HEK293 (cell line): ENCODE data around the gene LDLRAD4.

Experiments
- CTCF ChIA-PET: fragments of 350-600 bp; formaldehyde crosslinking; extraction: SDS; loops from one replicate; lab custom pipeline; 2021; ENCODE audit warnings: antibody characterized with exemption; lab: Yijun Ruan, JAX
- POLR2A ChIA-PET: fragments of 300-600 bp; formaldehyde crosslinking; extraction: SDS; loops from one replicate; lab custom pipeline; 2020; ENCODE audit warnings: antibody characterized with exemption, inconsistent platforms; lab: Yijun Ruan, JAX
- H3K27ac ChIP-seq: fragments of 200-500 bp; sonication (Bioruptor generic); 2 replicates; pipeline ENCODE4 v1.5.1; 2014; ENCODE audit warnings: low read depth, low read length, control low read depth, inconsistent platforms; ENCODE audit errors: extremely low read depth
- H3K36me3 ChIP-seq, 2 experiments: fragments of 200-500 bp in 1 of 2; sonication (Bioruptor generic) in 1 of 2; 1 replicate in 1 of 2; 2 replicates in 1 of 2; pipeline ENCODE4 v1.5.1; 2014 to 2017; ENCODE audit warnings: inconsistent platforms in 2 of 2, low read length in 2 of 2; ENCODE audit not compliant: control insufficient read depth in 2 of 2, insufficient read depth in 1 of 2
- H3K4me1 ChIP-seq: fragments of 200-500 bp; sonication (Bioruptor generic); 2 replicates; pipeline ENCODE4 v1.5.1; 2014; ENCODE audit warnings: mild to moderate bottlenecking, low read length, inconsistent platforms; ENCODE audit not compliant: control insufficient read depth, insufficient read depth
- H3K4me3 ChIP-seq: 2 replicates; pipeline ENCODE4 v1.5.1; 2011; ENCODE audit warnings: low read depth, mild to moderate bottlenecking, control low read depth, low read length, moderate library complexity
- H3K9me3 ChIP-seq: fragments of 200-500 bp; sonication (Bioruptor generic); 2 replicates; pipeline ENCODE4 v1.5.1; 2014; ENCODE audit warnings: low read depth, low read length, inconsistent platforms; ENCODE audit not compliant: control insufficient read depth, insufficient read depth
- EGR2 ChIP-seq: fragments of 450-650 bp; formaldehyde crosslinking; IDR thresholded peaks from 2 replicates; pipeline ENCODE4 v1.5.1; 2016; ENCODE audit warnings: low read depth, missing biosample characterization, missing genetic modification characterization
- KLF1 ChIP-seq: fragments of 450-650 bp; formaldehyde crosslinking; IDR thresholded peaks from 2 replicates; pipeline ENCODE4 v1.5.1; 2016; ENCODE audit warnings: missing biosample characterization, missing genetic modification characterization
- ZBTB8A ChIP-seq: fragments of 450-650 bp; formaldehyde crosslinking; IDR thresholded peaks from 2 replicates; pipeline ENCODE4 v1.5.1; 2016; ENCODE audit warnings: missing biosample characterization, missing genetic modification characterization
- ZEB2 ChIP-seq: fragments of 450-650 bp; formaldehyde crosslinking; IDR thresholded peaks from 2 replicates; pipeline ENCODE4 v1.5.1; 2016; ENCODE audit warnings: missing biosample characterization, missing genetic modification characterization
- ZFHX2 ChIP-seq: fragments of 450-650 bp; formaldehyde crosslinking; conservative IDR thresholded peaks from 2 replicates; pipeline ENCODE4 v1.5.1; 2016; ENCODE audit warnings: missing biosample characterization, missing genetic modification characterization
- ZIC2 ChIP-seq: fragments of 450-650 bp; formaldehyde crosslinking; IDR thresholded peaks from 2 replicates; pipeline ENCODE4 v1.5.1; 2016; ENCODE audit warnings: missing biosample characterization, missing genetic modification characterization
- ZNF19 ChIP-seq: fragments of 450-650 bp; formaldehyde crosslinking; IDR thresholded peaks from 2 replicates; pipeline ENCODE4; 2016; ENCODE audit warnings: missing biosample characterization, missing genetic modification characterization, low read depth
- ZNF23 ChIP-seq: fragments of 450-650 bp; formaldehyde crosslinking; IDR thresholded peaks from 2 replicates; pipeline ENCODE4 v1.5.1; 2016; ENCODE audit warnings: missing biosample characterization, missing genetic modification characterization, borderline replicate concordance
- ZNF26 ChIP-seq: fragments of 450-650 bp; formaldehyde crosslinking; IDR thresholded peaks from 2 replicates; pipeline ENCODE4 v1.5.1; 2016; ENCODE audit warnings: missing biosample characterization, missing genetic modification characterization
- ZNF266 ChIP-seq: fragments of 450-650 bp; formaldehyde crosslinking; IDR thresholded peaks from 2 replicates; pipeline ENCODE4 v1.5.1; 2016; ENCODE audit warnings: missing biosample characterization, missing genetic modification characterization, low read depth
- ZNF302 ChIP-seq: fragments of 450-650 bp; formaldehyde crosslinking; IDR thresholded peaks from 2 replicates; pipeline ENCODE4 v1.5.1; 2016; ENCODE audit warnings: missing biosample characterization, missing genetic modification characterization, low read depth
- ZNF324 ChIP-seq: fragments of 450-650 bp; formaldehyde crosslinking; IDR thresholded peaks from 2 replicates; pipeline ENCODE4 v1.5.1; 2016; ENCODE audit warnings: missing biosample characterization, missing genetic modification characterization
- ZNF404 ChIP-seq: fragments of 450-650 bp; formaldehyde crosslinking; IDR thresholded peaks from 2 replicates; pipeline ENCODE4 v1.5.1; 2017; ENCODE audit warnings: missing biosample characterization, missing genetic modification characterization
- ZNF510 ChIP-seq: fragments of 450-650 bp; formaldehyde crosslinking; IDR thresholded peaks from 2 replicates; pipeline ENCODE4 v1.5.1; 2018; ENCODE audit warnings: mild to moderate bottlenecking, missing genetic modification characterization, missing biosample characterization; ENCODE audit not compliant: insufficient replicate concordance
- ZNF514 ChIP-seq: fragments of 450-650 bp; formaldehyde crosslinking; IDR thresholded peaks from 2 replicates; pipeline ENCODE4 v1.5.1; 2016; ENCODE audit warnings: missing biosample characterization, missing genetic modification characterization
- ZNF558 ChIP-seq: fragments of 450-650 bp; formaldehyde crosslinking; IDR thresholded peaks from 2 replicates; pipeline ENCODE4 v1.5.1; 2016; ENCODE audit warnings: missing biosample characterization, missing genetic modification characterization
- ZNF571 ChIP-seq: fragments of 450-650 bp; formaldehyde crosslinking; IDR thresholded peaks from 2 replicates; pipeline ENCODE4 v1.5.0; 2017; ENCODE audit warnings: missing biosample characterization, missing genetic modification characterization
- ZNF596 ChIP-seq: fragments of 450-650 bp; IDR thresholded peaks from 2 replicates; pipeline ENCODE4 v1.5.0; 2018; ENCODE audit warnings: missing biosample characterization, mild to moderate bottlenecking, missing genetic modification characterization, moderate library complexity
- ZNF610 ChIP-seq: fragments of 450-650 bp; formaldehyde crosslinking; IDR thresholded peaks from 2 replicates; pipeline ENCODE4 v1.5.1; 2016; ENCODE audit warnings: missing biosample characterization, missing genetic modification characterization, borderline replicate concordance
- ZNF639 ChIP-seq: fragments of 450-650 bp; formaldehyde crosslinking; IDR thresholded peaks from 2 replicates; pipeline ENCODE4 v1.5.1; 2016; ENCODE audit warnings: missing biosample characterization, missing genetic modification characterization
- ZNF660 ChIP-seq: fragments of 450-650 bp; IDR thresholded peaks from 2 replicates; pipeline ENCODE4 v1.5.1; 2018; ENCODE audit warnings: missing biosample characterization, mild to moderate bottlenecking, missing genetic modification characterization
- ZNF670 ChIP-seq: fragments of 450-650 bp; formaldehyde crosslinking; IDR thresholded peaks from 2 replicates; pipeline ENCODE4 v1.5.1; 2016; ENCODE audit warnings: missing biosample characterization, missing genetic modification characterization, low read depth
- ZNF785 ChIP-seq: fragments of 450-650 bp; formaldehyde crosslinking; IDR thresholded peaks from 2 replicates; pipeline ENCODE4 v1.5.1; 2016; ENCODE audit warnings: missing biosample characterization, missing genetic modification characterization
- ZNF837 ChIP-seq: fragments of 450-650 bp; formaldehyde crosslinking; IDR thresholded peaks from 2 replicates; pipeline ENCODE4 v1.5.1; 2016; ENCODE audit warnings: missing biosample characterization, missing genetic modification characterization
- ZSCAN16 ChIP-seq: fragments of 450-650 bp; formaldehyde crosslinking; IDR thresholded peaks from 2 replicates; pipeline ENCODE4 v1.5.1; 2016; ENCODE audit warnings: missing biosample characterization, missing genetic modification characterization
- ZSCAN23 ChIP-seq: fragments of 450-650 bp; formaldehyde crosslinking; IDR thresholded peaks from 2 replicates; pipeline ENCODE4 v1.5.1; 2016; ENCODE audit warnings: missing biosample characterization, missing genetic modification characterization

LDLRAD4 gene

GRCh38 chr18:13423352-13423751 lies 204.8 kb downstream of the LDLRAD4 start:
- ChIA-PET CTCF (interaction anchor here (0.7 kb wide), 1 partner anchor 367 kb away, joined by 3 read pairs; no protein-coding TSS in a partner anchor), POLR2A (no interaction called here)
- TF ChIP-seq ZSCAN23 (no peak), ZNF596 (no peak), ZNF510 (tag by site-specific recombination) (no peak), ZNF302 (tag by site-specific recombination) (no peak)
- H3K9me3 ChIP-seq, result no peaks in the 10 kb centered on the region
- H3K27ac ChIP-seq, result no peak overlapping the region
- no peaks in the 10 kb centered on the region for H3K36me3 ChIP-seq
- no peak overlapping the region for H3K4me3 ChIP-seq
- 0 out of 2 replicates have a peak, but pooled peaks cover 2% of the 10 kb centered on the region for H3K4me1 ChIP-seq

GRCh38 chr18:13424363-13424762 lies 205.8 kb downstream of the LDLRAD4 start:
- no peak for TF ChIP-seq ZNF266
- peak; percentile 25; the same call in 1 of the 2 replicates for TF ChIP-seq ZIC2 (tag by site-specific recombination)
- TF ChIP-seq, all 188 proteins: peak for 1
- Histone ChIP-seq H3K36me3 (no peaks in the 10 kb centered on the region), H3K4me3 (no peak overlapping the region), H3K27ac (no peak overlapping the region), H3K4me1 (0 out of 2 replicates have a peak, but pooled peaks cover 2% of the 10 kb centered on the region), H3K9me3 (no peaks in the 10 kb centered on the region)
- ChIA-PET CTCF (interaction anchor here (0.6 to 1.4 kb wide), 2 partner anchors 24 to 425 kb away, joined by 4 to 6 read pairs; no protein-coding TSS in a partner anchor), POLR2A (no interaction called here)

- no peak overlapping the region for H3K27ac ChIP-seq
- ChIA-PET CTCF (interaction anchor here (1.4 kb wide), 1 partner anchor 23 kb away, joined by 4 read pairs; no protein-coding TSS in a partner anchor), POLR2A (no interaction called here)
- no peaks in the 10 kb centered on the region for H3K9me3 ChIP-seq
- TF ChIP-seq EGR2 (tag by site-specific recombination), result peak; percentile 52
- peak; percentile 59 for TF ChIP-seq ZFHX2
- no peak for TF ChIP-seq ZNF324
- peak; percentile 98 for TF ChIP-seq KLF1 (tag by site-specific recombination)
- H3K36me3 ChIP-seq, result no peaks in the 10 kb centered on the region
- no peak overlapping the region for H3K4me3 ChIP-seq
- 0 out of 2 replicates have a peak, but pooled peaks cover 2% of the 10 kb centered on the region for H3K4me1 ChIP-seq
These were observed 207.0 kb downstream of the LDLRAD4 start for GRCh38 chr18:13425357-13426091.

GRCh38 chr18:13427354-13427753 lies 208.8 kb downstream of the LDLRAD4 start:
- ChIA-PET POLR2A (no interaction called here), CTCF (interaction anchor here (1.4 kb wide), 1 partner anchor 9 kb away, joined by 3 read pairs; no protein-coding TSS in a partner anchor)
- Histone ChIP-seq H3K36me3 (no peaks in the 10 kb centered on the region), H3K9me3 (no peaks in the 10 kb centered on the region), H3K4me1 (0 out of 2 replicates have a peak, but pooled peaks cover 2% of the 10 kb centered on the region), H3K27ac (no peak overlapping the region), H3K4me3 (no peak overlapping the region)
- TF ChIP-seq ZBTB8A (tag by site-specific recombination) (no peak), ZNF670 (tag by site-specific recombination) (no peak), ZNF404 (tag by site-specific recombination) (no peak), ZNF26 (no peak), ZEB2 (tag by site-specific recombination) (no peak), ZNF23 (tag by site-specific recombination) (no peak), ZNF639 (tag by site-specific recombination) (no peak), ZNF610 (no peak), ZNF19 (tag by site-specific recombination) (no peak), ZSCAN16 (tag by site-specific recombination) (no peak), ZNF558 (no peak), ZNF837 (tag by site-specific recombination) (no peak), ZNF660 (tag by site-specific recombination) (no peak), ZNF785 (tag by site-specific recombination) (no peak), ZNF514 (tag by site-specific recombination) (no peak), ZNF571 (no peak)
